OCI-LY3 (cell line): ENCODE data around the gene ZFP2.

Source experiments
- EZH2phosphoT487 ChIP-seq: fragments of 200-600 bp; shearing (Covaris generic); IDR thresholded peaks from 2 replicates; pipeline ENCODE4 v1.6.1; 2018; ENCODE audit warnings: antibody characterized with exemption, mixed run types, low read depth
- TF ChIP-seq, protein P1 (sequence below): fragments of 200-600, 300-600 bp; sonication (generic); IDR thresholded peaks from 2 replicates; pipeline ENCODE4 v1.5.1; 2014; ENCODE audit warnings: antibody characterized with exemption, low read length, low read depth

DNA sequence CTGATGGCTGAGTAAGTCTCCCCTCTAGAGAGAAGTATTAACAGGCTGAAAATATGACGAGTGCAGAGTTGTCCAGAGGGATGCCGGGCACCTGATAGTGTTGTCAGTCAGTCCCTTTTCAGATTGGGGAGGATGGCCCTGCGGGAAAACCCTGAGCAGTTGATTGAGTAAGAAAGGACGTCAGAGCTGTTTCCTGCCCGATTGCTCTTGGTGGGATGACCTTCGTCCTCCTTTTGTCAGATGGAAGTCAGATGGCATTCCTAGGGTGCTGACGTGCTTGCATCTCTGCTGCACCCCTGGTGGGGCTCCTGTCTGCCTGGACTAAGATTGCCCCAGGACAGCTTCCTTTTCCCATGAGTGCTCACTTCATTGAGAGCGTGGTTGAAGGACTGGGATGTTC is 26.1 kb upstream of the ZFP2 start:
- TF ChIP-seq, protein P1, sequence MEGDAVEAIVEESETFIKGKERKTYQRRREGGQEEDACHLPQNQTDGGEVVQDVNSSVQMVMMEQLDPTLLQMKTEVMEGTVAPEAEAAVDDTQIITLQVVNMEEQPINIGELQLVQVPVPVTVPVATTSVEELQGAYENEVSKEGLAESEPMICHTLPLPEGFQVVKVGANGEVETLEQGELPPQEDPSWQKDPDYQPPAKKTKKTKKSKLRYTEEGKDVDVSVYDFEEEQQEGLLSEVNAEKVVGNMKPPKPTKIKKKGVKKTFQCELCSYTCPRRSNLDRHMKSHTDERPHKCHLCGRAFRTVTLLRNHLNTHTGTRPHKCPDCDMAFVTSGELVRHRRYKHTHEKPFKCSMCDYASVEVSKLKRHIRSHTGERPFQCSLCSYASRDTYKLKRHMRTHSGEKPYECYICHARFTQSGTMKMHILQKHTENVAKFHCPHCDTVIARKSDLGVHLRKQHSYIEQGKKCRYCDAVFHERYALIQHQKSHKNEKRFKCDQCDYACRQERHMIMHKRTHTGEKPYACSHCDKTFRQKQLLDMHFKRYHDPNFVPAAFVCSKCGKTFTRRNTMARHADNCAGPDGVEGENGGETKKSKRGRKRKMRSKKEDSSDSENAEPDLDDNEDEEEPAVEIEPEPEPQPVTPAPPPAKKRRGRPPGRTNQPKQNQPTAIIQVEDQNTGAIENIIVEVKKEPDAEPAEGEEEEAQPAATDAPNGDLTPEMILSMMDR = no peak
- no peak for TF ChIP-seq EZH2phosphoT487
